ENCODE measurements around the gene SYT4.

DNA sequence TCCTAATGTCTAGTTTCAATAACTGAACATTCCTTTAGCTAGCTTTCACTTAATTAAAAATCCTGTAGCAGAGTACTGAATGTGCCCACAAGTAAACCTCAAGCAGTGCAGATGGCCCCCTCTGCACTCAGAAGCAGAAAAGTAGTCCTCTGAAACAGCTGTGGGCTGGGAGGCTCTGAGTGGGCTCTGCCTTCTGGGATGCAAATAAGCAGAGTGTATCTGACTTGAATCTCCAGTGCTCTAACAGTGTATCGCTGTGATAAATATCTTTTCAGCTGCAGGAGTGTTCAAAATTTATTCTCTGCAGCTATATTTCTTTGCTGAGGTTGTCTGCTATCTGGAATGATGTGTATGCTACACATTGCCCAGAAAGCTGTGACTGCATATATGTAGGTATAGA lies 44.8 kb upstream of the SYT4 start:
- no peak for TF ChIP-seq SP1 (IDR thresholded peaks at IDR 0.05)
- no peak for TF ChIP-seq GABPA (IDR thresholded peaks at IDR 0.05 in 1 of 2, conservative IDR thresholded peaks at IDR 0.05 in 1 of 2)
- no peak for TF ChIP-seq RXRA (IDR thresholded peaks at IDR 0.05)
- TF ChIP-seq, protein P1, sequence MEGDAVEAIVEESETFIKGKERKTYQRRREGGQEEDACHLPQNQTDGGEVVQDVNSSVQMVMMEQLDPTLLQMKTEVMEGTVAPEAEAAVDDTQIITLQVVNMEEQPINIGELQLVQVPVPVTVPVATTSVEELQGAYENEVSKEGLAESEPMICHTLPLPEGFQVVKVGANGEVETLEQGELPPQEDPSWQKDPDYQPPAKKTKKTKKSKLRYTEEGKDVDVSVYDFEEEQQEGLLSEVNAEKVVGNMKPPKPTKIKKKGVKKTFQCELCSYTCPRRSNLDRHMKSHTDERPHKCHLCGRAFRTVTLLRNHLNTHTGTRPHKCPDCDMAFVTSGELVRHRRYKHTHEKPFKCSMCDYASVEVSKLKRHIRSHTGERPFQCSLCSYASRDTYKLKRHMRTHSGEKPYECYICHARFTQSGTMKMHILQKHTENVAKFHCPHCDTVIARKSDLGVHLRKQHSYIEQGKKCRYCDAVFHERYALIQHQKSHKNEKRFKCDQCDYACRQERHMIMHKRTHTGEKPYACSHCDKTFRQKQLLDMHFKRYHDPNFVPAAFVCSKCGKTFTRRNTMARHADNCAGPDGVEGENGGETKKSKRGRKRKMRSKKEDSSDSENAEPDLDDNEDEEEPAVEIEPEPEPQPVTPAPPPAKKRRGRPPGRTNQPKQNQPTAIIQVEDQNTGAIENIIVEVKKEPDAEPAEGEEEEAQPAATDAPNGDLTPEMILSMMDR (IDR thresholded peaks at IDR 0.05; ENCODE audit: low read depth, low read length, missing input control), result no peak
- no peak for TF ChIP-seq YY1 (IDR thresholded peaks at IDR 0.05)
- TF ChIP-seq MAX (IDR thresholded peaks at IDR 0.05), result no peak
- no peak for TF ChIP-seq JUND (IDR thresholded peaks at IDR 0.05)
- no peak for TF ChIP-seq RAD21 (IDR thresholded peaks at IDR 0.05)
- TF ChIP-seq REST (IDR thresholded peaks at IDR 0.05), result no peak
- no peak for TF ChIP-seq EGR1 (IDR thresholded peaks at IDR 0.05; ENCODE audit: low read depth in 2 of 2)
- TF ChIP-seq TAF1 (conservative IDR thresholded peaks at IDR 0.05), result no peak

Data from liver (tissue), 3 donors.